Cortex of kidney (tissue), 1 donor: ENCODE data around the gene DNAH8.

Experiments
- DNase-seq: peaks from one replicate; lab custom pipeline; 2025; lab: John Stamatoyannopoulos, UW

DNAH8 gene

GRCh38 chr6:39018103-39018502 lies 303.0 kb downstream of the DNAH8 start:
- no peak for DNase-seq

- no peak for DNase-seq
Measured at GRCh38 chr6:39020136-39020535, 305.0 kb downstream of the DNAH8 start.

DNA sequence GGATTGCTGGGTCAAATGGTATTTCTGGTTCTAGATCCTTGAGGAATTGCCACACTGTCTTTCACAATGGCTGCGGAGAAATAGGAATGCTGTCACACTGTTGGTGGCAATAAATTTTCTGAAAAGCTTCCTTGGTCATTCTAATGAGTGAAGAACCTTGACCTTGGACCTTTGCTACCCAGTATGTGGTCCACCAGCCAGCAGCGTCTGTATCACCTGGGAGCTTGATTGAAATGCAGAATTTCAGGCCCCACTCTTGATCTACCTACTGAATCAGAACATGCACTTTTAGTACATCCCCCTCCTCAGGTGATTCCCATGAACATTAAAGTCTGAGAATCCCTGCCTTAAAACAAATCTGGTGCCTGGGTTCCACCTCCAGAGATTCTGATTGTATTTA lies 305.9 kb downstream of the DNAH8 start:
- DNase-seq, result no peak

DNA sequence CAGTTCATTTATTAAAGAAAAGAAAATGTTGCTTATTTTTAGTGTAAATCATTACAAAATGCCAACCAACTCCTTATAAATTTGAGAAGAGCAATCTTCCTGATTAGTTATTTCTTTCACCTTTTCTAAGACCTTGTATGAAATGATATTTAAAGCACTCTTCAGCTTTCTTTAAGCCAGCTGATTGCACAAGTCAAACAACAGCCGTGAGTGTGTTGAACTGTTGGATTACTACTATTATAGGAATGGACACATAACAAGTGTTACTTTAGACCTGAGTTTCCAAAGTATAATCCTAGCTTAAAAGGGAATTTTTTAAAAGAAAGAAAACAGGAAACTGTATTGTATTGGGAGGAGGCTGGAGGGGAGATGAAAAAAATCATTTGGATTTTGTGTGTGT lies 306.7 kb downstream of the DNAH8 start:
- no peak for DNase-seq

- DNase-seq, result no peak
Measured at GRCh38 chr6:39026175-39026574, 311.1 kb downstream of the DNAH8 start.

DNA sequence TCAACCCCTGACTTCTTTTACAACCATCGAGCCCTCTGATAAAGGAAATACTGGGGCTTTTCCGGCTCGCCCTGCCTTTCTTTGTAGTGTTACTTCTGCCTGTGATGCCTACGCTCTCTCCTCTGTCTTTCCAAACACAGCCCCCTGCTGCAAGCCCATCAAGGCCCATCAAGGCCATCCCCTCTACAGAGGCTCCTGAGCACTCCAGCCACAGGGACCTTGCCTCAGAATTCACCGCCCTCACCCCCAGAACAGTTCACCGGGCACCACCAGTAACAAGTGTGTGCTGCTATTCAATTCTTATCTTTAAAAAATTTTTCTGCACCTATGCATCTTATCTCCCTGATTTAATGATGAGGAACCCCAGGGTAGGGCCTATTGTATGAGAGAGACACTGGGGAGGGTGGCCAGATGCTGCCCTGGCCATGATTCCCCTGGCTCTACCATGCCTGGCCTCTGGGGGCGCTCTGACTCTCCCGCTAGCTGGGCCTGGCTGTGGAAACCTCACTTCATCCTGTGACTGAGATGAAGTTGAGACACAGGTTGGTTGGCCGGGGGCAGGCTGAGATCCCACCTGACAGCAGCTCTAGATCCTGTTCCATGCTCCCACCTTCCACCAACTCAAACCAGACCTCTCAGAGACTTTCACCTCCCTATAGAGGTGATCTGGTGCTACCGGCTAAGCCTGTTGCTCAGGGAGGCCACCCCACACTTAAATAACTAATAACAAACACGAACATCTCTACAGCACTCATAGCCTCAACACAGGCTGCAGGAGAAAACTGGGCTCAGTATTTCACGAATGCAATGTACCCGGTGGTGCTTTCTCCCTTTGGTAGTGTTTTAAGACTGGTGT lies 314.3 kb downstream of the DNAH8 start:
- no peak for DNase-seq

DNA sequence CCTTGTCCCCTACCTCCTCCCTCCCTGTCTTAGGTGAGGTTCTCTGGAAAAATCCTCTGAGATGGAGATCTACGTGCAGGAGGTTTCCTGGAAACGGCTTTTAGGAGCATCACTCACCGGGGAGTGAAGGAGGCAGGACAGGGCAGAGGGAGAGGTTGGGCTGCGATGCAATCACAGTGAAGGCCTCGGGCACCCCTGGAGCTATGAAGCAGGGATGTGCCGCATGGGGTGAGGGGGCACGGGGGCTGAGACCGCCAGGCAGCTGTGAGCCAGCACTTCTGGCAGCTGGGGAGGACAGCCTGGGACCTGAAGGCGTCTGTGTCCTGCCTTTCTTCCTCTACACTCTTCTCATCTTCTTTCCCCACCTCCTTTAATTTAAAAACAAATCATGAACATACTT lies 320.6 kb downstream of the DNAH8 start:
- DNase-seq, result no peak

- DNase-seq, result no peak
Measured at GRCh38 chr6:39037082-39037508, 322.0 kb downstream of the DNAH8 start.

DNA sequence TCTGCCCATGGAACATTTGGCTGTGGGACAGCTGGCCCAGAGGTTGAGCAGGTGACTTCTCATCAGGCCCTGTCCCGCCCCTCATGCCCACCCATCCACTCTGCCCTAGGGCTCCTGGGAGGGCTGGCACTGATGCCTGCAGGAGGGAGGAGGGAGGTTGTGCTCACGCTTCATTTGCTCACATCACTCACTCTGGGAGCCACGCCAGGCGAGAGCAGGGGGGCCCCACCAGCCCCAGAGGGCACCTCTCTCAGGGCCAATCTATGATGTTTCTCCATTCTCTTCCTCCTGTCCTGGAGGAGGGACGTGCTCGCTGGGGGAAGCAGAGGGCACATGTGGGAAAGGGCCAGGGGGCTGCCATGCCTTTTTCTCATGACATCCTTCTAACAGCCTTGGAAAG lies 322.6 kb downstream of the DNAH8 start:
- DNase-seq, result no peak

- DNase-seq, result no peak
Measured at GRCh38 chr6:39040080-39040673, 325.1 kb downstream of the DNAH8 start.

- DNase-seq, result no peak
Measured at GRCh38 chr6:39041072-39041471, 326.0 kb downstream of the DNAH8 start.

- no peak for DNase-seq
Measured at GRCh38 chr6:39043776-39044175, 328.7 kb downstream of the DNAH8 start.

GRCh38 chr6:39044181-39044580 lies 329.1 kb downstream of the DNAH8 start:
- no peak for DNase-seq

- DNase-seq, result no peak
Measured at GRCh38 chr6:39047434-39048327, 332.6 kb downstream of the DNAH8 start.

DNA sequence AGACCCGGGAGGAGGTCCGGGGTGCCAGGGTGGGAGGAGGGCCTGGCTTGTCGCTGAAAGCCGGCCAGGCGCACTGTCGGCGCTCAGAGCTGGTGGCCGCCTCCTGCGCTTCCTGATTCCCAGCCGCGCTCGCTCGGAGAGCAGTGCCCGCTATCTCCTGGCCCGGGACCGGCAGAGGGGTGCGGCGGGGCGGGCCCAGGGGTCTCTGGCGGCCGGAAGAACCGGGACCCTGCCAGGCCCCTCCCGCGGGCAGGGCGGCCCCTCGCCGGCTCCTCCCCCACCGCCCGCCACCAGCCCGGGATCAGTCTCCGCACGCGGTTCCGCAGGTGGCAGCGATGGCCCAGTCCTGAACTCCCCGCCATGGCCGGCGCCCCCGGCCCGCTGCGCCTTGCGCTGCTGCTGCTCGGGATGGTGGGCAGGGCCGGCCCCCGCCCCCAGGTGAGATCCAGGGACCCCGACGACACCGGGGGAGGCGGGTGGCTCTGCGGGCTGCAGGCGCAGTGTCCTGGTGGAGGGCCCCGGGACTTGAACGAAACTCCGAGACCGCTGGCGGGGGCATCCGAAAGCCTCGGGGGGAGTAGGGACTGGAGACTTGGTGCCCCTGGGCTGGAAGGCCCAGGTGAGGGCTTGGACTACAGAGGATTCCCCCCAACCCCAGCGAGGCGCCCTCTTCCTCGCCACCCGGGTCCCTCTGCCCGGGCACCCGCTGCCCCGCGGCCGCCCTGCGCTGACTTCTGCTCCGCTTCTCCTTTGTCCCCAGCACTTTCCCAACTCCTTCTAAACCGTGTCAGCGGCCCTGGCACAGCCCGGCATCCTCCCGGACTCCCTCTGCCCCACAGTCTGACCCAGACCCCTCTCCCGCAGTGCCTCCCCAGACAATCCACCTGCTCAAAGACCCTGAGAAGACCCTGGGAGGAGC lies 333.6 kb downstream of the DNAH8 start, which contains the start of gene GLP1R:
Gene GLP1R, plus strand, starts transcription at position 301 of the 919 bp plus-strand sequence. Its CDS starts 60 bp downstream, at position 361.
- no peak for DNase-seq

DNA sequence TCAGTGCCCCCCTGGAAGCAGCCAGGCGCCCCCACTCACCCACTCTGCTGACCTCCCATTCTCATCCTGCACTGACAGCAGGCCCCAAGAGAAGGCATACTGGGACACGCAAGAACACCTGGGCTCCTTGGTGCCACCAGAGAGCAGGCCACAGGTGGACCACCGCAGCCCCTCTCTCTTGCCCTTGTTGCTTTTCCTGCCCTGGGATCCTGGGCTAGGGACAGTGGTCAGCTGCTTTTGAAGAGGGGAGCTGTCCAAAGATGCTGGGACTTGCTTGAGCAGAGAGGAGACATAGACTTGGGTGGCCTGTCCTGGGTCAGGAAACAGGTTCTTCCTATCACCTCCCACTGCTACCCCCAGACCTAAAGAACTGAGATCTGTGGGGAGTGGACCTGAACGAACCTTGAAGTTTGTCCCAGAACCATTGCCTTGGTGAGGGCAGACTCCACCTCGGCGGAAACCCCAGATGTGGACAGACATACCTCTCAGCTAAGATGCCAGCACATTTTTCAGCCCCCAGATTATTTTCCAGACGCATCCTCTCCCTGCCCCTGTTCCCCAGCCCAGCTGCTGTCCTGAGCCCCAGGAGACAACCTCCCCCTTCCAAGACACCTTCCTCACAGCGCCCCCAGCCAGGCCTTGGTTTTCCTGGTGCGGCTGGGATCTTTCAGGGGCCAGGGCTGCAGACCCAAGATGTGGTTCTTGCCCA lies 334.6 kb downstream of the DNAH8 start:
- DNase-seq, result no peak

DNA sequence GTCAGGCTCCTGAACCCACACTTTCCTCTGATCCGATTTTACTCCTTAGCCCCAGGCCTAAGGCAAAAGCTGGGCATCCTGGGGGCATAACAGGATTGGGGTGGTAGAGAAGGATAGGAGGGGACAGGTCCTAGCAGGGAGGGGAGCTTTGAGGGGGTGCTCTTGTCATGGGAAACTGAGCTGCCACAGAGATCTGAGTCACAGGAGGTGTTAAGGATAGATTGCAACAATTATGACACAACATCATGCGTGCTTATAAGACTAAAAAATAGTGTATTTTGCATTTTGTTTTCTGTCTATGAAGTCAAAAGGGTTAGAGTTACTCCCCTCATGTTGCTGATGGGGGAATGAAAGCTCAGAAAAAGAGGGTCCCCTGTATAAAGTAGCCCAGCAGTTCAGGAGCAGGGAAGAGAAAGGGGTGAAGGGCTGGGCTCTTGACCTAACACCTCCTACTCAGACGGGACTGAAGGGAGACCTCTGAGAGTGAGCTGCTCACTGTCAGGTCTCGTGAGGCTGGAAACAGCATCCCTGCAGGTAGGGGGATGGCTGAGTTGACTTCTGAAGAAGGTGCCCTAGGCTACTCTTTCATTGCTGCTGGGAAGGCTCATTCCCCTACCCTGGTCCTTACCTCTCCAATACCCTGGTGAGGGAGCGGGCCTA lies 335.5 kb downstream of the DNAH8 start:
- no peak for DNase-seq

DNA sequence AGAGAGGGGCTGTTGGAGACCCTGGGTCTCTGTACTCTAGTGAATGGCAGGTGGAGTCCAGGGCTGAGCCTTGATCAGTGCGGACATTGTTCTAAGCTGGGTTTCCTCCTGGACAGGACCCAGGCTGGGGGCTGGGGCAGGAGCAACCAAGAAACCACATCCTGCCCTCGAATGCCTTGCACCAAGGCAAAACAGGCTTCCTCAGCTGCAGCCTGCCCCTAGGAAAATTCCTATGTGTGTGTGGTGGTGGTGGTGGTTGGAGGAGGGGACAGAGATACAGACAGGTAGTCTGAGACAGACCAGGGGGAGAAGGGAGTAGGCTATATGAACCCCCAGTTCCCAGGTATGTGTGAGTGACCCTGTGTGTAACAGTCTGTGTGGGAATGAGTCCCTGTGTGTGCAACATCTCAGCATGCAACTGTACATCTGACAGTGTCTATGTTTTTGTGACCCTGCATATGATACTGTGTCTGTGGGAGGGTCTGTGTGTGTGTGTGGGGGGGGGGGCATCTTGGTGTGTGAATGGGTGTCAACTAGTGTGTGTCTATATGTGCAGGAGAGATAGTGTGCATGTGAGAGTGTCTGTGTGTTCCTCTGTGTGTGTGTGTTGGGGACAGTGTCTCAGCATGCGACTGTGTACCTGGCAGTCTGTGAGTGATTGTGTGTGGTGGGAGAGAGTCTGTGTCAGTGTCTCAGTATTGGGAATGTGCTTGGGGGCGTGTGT lies 336.4 kb downstream of the DNAH8 start:
- DNase-seq, result no peak

DNA sequence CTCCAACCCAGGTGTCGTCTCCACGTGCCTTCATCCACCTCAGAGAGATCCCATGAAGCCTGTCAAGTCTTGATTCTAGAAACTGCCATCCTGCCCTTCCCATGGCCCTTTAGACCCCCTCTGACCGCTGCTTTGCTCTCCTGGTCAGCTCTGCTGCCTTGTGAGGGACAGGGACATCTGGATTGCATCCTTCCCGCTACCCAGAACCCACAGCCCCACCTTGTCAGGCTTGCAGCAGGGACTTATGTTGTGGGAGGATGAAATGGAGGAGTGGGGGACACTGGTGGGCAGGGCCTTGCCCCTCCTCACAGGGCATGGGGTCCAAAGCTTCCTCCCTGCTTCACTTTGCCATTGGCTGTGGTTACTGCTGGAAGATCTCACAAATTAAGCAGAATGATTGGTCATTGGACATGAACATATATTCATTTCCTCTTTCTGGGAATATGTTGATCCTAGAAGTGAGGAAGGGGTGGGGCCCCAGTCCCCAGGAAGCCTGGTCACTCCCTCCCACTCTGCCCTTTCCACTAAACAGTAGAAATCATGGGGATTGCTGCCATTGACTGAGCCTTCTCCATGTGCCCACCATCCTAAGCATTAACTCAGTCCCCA lies 338.0 kb downstream of the DNAH8 start:
- no peak for DNase-seq
